Activated T-helper 9 cell treated with anti-CD3 and anti-CD28 coated beads, Interleukin-2, amount 50 U/mL, for 16 hours (primary cell): ENCODE data around the gene NOB1.
"Not testable (repeated sequence)": the region's sequence is repeated elsewhere in the genome, so short reads cannot be mapped to it uniquely, and the experiment has no call there.

ENCODE experiments used
- DNase-seq: peaks from one replicate; pipeline ENCODE4 v3.0.0-alpha.2; 2020; ENCODE audit warnings: low read depth

Gene NOB1

GRCh38 chr16:69761983-69762813 lies 7.5 kb upstream of the NOB1 start, which contains the start of gene WWP2:
TSS of gene WWP2 (plus strand) at chr16:69762332. CDS start at chr16:69787011, 24,679 bp downstream.
- peak; percentile 72 for DNase-seq

GRCh38 chr16:69757375-69757774 lies 2.6 kb upstream of the NOB1 start:
- not testable (repeated sequence) for DNase-seq

GRCh38 chr16:69756705-69757104 lies 2.0 kb upstream of the NOB1 start:
- no peak for DNase-seq

- no peak for DNase-seq
These were observed 620 bp downstream of the NOB1 start for GRCh38 chr16:69754143-69754468.

GRCh38 chr16:69748694-69749345 lies 5.9 kb downstream of the NOB1 start:
- no peak for DNase-seq

GRCh38 chr16:69747115-69747514 lies 7.6 kb downstream of the NOB1 start:
- DNase-seq: no peak

GRCh38 chr16:69745959-69746358 lies 8.8 kb downstream of the NOB1 start:
- no peak for DNase-seq

- no peak for DNase-seq
These were observed 9.5 kb downstream of the NOB1 start for GRCh38 chr16:69745232-69745612.

GRCh38 chr16:69744363-69745231 lies 10.1 kb downstream of the NOB1 start:
- DNase-seq: no peak

- DNase-seq: no peak
These were observed 12.5 kb downstream of the NOB1 start for GRCh38 chr16:69741951-69742904.

GRCh38 chr16:69741519-69741918 lies 13.2 kb downstream of the NOB1 start:
- DNase-seq: no peak

GRCh38 chr16:69732101-69732500 lies 22.6 kb downstream of the NOB1 start:
- DNase-seq: no peak

- DNase-seq: not testable (repeated sequence)
These were observed 23.4 kb downstream of the NOB1 start for GRCh38 chr16:69731280-69731679.

- DNase-seq: not testable (repeated sequence)
These were observed 25.7 kb downstream of the NOB1 start for GRCh38 chr16:69729030-69729429.

- DNase-seq: no peak
These were observed 26.8 kb downstream of the NOB1 start for GRCh38 chr16:69727916-69728270.

- peak; percentile 78 for DNase-seq
These were observed 28.2 kb downstream of the NOB1 start, which contains the start of gene NQO1 for GRCh38 chr16:69726313-69727060. TSS of gene NQO1 (minus strand) at chr16:69726560. CDS start at chr16:69726439, 121 bp downstream.

GRCh38 chr16:69725480-69726312 lies 29.0 kb downstream of the NOB1 start:
- DNase-seq: no peak

GRCh38 chr16:69724981-69725479 lies 29.7 kb downstream of the NOB1 start:
- DNase-seq: no peak

- no peak for DNase-seq
These were observed 30.3 kb downstream of the NOB1 start for GRCh38 chr16:69724414-69724873.
